CD4-positive, alpha-beta T cell treated with Interferon alpha-2 for 1 hour (primary cell): Measurements from ENCODE around the gene CACHD1.
A peak's percentile ranks its signal among the peaks of the same experiment; 100 is the strongest.
"Not testable (repeated sequence)": the region's sequence is repeated elsewhere in the genome, so short reads cannot be mapped to it uniquely, and the experiment has no call there.

Source experiments
- DNase-seq, 2 donors: peaks; one replicate each; pipeline ENCODE4 v3.0.0-alpha.2; 2020 to 2022

The CACHD1 gene

GRCh38 chr1:64675718-64676345 lies 205.9 kb downstream of the CACHD1 start:
- DNase-seq = peak in 1 of 2 donors; percentile 16

DNA sequence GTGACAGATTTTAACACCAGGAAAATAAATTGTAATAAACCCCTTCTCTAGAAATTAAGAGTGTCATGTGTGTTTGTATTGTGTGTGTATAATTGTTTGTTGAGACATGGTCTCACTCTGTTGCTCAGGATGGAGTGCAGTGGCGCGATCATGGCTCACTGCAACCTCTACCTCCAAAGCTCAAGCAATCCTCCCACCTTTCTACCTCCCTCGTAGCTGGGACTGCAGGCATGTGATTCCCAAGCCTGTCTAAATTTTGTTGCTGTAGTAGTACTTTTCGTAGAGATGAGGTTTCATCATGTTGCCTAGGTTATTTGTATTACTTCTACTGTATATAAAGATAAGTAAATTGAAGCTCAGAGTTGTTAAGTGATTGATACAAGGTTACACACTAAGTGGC lies 206.5 kb downstream of the CACHD1 start:
- no peak for DNase-seq

DNA sequence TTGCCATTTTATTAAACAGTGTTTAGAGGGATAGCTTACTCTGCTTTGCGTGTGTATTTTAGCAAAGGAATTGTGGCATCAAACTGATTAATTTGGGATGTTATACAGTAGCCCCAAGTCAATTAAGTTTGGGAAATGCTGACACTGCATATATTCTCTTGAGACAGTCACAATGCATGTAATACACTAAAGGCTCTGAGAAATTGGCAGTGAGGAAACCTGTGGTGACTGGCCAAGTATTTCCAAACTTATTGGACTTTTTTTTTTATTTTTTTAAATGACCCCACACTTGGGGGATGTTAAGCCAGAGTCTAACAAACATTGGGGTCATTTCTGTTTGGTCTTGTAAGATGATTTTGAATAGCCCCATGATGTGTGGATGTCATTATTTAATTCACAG lies 207.6 kb downstream of the CACHD1 start:
- DNase-seq = no peak

DNA sequence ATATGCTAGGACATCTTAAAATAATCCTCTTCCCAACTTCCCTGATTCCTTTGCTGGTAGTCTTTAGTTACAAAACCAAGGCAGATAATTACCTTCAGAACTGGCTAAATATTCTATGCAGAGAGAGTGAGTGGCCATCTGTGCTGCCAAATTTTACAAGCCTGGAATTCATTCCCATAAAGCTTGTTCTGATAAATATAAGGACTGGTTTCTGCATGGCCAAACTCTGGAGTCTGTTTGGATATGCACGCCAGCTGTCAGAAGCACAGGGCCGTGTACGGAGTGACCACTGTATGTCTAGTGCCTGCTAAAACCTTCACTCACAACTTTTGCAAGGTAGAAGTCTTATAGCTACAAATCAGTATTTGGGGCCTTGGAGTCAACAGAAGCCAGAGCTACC lies 208.4 kb downstream of the CACHD1 start:
- no peak for DNase-seq

DNA sequence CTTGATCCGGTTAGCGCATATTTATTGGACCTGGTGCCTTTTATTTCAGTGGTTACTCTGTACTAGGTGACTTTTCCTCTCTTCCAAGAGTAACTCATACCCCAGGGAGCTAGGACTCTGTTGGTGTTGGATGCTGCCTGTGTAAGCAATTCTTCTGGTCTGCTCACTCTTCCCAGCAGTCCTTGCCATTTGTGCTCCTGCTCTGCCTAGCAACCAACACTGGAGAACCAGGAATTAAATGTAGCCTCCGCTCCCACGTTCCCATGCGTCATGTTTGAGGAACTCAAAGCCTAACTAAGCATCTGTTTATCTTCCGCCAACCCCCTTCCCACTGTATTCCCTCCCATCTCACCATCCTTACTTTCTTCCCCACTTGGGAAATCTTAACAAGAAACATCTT lies 209.2 kb downstream of the CACHD1 start:
- DNase-seq = no peak

DNA sequence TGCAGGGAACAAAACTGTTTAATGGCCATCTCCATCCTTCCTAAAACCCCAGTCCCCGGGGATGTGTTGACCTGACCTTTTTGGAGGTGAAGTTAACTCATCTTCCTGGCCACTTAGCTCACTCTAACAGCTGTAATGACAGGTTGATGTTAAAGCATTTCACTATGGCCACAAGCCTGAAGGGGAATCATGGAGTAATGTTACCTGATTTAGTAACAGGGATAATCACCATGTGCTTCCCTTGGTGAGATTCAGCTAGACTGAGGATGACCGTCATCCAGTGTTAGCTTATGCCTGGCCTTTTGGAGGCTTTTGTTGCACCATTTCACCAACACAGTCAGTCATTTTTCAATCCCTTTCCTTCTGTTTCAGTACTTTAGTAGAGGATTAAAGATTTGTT lies 210.7 kb downstream of the CACHD1 start:
- no peak for DNase-seq

GRCh38 chr1:64681043-64681442 lies 211.1 kb downstream of the CACHD1 start:
- no peak for DNase-seq

DNA sequence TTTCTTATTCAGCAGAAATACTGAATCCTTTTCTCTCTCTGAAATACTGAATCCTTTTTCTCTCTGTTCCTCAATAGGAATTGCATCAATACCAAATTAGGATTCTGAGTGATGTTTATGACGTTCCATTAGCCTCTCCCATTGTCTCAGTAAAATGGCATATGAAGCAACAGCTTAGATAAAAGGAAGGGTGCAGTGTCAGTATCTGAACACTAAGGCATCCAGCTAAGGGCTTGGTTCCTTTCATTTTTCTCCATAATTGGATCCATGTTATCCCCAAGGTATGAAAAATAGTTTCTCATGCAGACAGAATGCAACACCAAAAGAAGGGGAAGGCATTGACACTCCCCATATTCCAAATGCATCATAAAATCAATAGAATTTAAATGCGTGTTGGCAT lies 213.5 kb downstream of the CACHD1 start:
- no peak for DNase-seq

DNA sequence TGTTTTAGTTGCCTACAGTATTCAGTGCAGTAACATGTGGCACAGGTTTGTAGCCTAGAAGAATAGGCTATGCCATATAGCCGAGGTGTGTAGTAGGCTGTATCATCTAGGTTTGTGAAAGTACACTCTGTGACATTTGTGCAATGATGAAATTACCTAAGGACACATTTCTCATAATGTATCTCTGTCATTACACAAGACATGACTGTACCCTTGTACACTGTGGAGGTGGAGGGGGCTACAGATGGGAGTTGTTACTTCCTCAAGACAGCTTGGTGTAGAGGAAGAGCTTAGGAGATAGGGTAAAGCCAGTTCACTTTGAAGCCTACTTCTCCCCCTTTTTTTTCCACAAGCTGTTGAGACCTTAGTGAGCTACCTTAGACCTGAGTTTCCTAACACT lies 215.3 kb downstream of the CACHD1 start:
- no peak for DNase-seq

- no peak for DNase-seq
These were observed 215.9 kb downstream of the CACHD1 start for GRCh38 chr1:64685765-64686341.

- peak; percentile 31 to 55 for DNase-seq
These were observed 217.1 kb downstream of the CACHD1 start for GRCh38 chr1:64686828-64687724.

GRCh38 chr1:64687725-64688327 lies 217.9 kb downstream of the CACHD1 start:
- DNase-seq = peak in 1 of 2 donors; percentile 43

- no peak for DNase-seq
These were observed 221.7 kb downstream of the CACHD1 start for GRCh38 chr1:64691626-64692025.

DNA sequence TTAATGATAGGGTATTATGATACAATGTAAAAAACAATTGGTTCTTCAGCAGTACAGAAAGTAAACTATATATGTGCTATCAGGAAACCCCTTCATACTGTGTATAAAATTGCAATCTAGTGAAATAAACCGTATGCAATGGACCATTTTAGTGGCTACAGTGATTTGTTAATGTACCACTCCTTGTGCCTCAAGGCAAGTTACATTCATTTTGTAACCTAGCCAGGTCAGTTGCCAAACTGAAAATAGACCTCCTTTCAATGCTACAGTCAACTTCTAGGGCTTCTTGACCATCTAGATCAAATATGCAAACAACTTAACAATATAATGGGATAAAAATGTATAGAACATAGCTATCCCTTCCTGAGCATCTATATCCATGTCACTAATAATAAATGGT lies 223.0 kb downstream of the CACHD1 start:
- no peak for DNase-seq

DNA sequence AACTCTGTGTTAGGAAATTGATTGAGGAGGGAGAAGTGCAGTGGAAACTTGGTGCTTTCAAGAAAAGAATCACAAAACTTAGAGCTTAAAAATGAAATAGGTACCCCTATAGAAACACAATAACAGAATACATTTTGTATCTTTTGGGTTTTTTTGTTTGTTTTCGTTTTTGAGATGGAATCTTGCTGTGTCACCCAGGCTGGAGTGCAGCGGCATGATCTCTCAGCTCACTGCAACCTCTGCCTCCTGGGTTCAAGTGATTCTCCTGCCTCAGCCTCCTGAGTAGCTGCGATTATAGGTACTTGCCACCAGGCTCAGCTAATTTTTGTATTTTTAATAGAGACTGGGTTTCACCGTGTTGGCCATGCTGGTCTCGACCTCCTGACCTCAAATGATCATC lies 223.5 kb downstream of the CACHD1 start:
- no peak for DNase-seq

DNA sequence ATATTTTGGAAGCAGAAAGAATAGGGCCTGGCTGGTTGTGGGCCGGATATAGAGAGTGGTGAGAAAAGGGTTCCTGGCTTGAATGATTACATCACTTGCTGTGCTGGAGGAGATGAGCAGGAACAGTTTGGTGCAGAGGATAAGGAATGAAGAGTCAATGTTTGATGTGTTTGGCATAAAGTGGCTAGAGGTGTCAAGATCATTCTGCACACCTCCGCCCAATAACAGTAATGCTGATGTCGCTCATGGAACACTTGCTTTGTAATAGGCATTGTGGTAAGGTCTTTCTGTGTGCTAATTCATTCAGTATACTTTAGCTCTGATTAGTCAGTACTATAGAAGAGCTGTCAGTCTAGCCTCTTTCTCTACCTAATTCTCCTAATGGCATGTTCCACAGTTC lies 226.9 kb downstream of the CACHD1 start:
- DNase-seq = no peak

DNA sequence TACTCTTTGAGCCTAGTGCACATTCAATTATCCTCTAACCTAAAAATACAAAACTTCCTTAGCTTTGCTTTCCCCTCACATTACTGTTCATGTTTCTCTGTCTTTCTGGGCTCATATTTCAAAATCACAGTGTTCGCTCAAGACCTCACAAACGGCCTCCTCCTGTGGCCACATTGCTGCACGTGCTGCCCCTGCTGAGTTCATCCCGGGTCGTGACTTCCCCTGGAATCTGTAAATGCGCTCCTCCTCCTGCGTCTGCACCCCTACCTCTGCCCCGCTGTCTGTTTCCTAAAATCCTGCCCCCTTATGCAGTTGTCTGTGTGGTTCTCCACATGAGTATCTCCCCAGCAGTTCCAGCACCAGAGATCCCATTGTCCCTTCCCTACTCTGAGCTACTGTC lies 229.4 kb downstream of the CACHD1 start:
- no peak for DNase-seq

DNA sequence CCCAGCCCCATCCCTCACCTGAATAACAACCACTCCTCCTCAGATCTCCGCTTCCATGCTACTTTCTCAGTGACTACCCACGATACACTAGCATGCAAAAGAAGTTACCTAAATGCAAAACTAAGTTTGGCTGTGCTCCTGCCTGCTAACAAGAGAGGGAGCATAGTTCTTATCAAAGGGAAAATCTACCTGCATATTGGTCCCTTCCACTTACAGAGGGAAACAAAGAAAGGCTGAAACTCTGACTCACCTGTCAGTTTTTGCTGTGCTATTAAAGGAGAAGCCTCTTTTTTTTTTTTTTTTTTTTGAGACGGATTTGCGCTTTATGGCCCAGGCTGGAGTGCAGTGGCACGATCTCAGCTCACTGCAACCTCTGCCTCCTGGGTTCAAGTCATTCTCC lies 231.1 kb downstream of the CACHD1 start:
- no peak for DNase-seq

DNA sequence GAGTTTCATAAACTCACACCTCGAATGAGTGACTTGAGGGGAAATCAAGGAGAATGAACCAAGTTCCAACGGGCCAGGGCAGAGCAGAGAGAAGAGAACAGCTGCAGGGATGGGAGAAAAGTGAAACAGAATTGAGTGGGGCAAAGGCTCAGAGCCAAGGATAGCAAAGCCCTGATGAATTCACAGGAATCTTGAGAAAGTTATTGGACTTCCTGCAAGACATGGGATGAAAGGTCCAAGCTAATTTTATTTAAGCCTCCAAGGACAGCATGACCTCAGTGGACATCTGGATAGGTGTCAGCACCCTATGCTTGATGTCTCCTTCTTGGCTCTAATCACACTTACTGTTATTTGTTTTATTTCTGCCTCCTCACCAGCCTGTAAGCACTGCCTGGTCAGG lies 232.0 kb downstream of the CACHD1 start:
- no peak for DNase-seq

DNA sequence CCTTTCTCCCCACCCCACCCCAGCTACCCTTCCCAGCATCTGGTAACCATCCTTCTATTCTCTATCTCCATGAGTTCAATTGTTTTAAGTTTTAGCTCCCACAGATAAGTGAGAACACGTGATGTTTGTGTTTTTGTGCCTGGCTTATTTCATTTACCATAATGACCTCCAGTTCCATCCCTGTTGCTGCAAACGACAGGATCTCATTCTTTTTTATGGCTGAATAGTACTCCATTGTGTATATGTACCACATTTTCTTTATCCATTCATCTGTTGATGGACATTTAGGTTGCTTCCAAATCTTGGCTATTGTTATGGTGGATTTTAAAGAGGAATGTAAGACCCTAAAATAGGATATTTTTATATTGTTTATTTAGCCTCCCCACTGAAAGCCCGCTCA lies 232.7 kb downstream of the CACHD1 start:
- not testable (repeated sequence) for DNase-seq

DNA sequence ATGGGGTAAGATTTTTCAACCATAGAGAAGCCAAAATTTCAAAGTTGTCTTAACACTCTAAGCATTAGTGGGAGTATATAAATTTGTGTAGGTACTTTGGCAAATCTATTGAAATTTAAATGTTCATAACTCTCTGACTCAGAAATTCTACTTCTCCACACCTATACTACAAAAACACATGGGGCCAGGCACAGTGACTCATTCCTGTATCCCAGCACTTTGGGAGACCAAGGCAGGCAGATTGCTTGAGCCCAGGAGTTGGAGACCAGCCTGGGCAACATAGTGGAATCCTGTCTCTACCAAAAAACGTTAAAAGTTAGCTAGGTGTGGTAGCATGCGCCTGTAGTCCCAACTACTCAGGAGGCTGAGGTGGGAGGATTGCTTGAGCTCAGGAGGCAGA lies 233.7 kb downstream of the CACHD1 start:
- DNase-seq = no peak

DNA sequence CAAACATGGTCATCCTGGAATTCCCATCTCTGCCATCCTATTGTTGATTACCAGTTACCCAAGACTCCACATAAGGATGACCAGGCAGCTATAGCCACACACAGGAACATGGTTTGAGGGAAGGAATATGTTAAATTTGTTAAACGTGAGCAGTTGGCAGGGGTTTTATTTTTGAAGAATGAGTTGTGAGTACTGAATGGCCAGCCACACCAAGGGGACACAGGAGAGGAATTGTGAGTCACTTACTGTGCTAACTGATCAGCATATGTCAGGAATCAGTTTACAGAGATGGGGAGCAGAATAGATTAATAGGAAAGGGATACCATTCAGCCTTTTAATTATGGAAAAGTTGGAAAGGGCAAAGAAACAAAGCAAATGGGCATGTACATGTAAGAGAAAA lies 235.7 kb downstream of the CACHD1 start:
- no peak for DNase-seq

GRCh38 chr1:64711266-64711665 lies 241.3 kb downstream of the CACHD1 start:
- DNase-seq = no peak

DNA sequence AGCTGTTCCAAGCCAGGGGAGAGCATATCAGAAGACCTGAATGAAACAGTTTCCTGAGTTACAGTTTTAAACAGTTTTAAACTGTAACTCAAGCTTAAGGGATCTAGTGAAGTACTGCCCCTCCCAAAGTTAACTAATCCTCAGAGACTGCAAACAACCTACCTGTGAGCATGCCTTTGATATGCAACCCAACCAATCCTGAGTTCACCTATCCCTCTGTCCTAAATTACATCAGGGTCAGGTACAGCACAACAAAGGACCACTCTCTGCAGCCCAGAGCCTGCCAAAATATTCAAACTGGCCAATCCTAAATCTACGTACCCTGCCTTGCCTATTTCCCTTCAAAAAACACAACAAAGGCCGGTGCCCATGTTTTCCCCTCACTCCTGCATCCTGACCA lies 242.1 kb downstream of the CACHD1 start:
- DNase-seq = no peak
